Activated CD4-positive, alpha-beta memory T cell treated with anti-CD3 and anti-CD28 coated beads, Interleukin-2, amount 10 ng/mL, durations not matched to agents 7 days and 5 days (primary cell): ENCODE results near the gene SERPINA10. TPM values are rescaled to one million over a fixed set of nuclear protein-coding genes. Genes with fewer than 3 reads are reported as not detected.
"Not testable (repeated sequence)": the region's sequence is repeated elsewhere in the genome, so short reads cannot be mapped to it uniquely, and the experiment has no call there.

Experiments
- CTCF ChIA-PET: fragments of 350-600 bp; sonication (Branson Sonifier 250); formaldehyde crosslinking; loops from one replicate; lab custom pipeline; 2021; ENCODE audit warnings: antibody characterized with exemption, inconsistent platforms; lab: Charles Lee
- POLR2A ChIA-PET: fragments of 350-600 bp; sonication (Branson Sonifier 250); formaldehyde crosslinking; loops from one replicate; lab custom pipeline; 2021; ENCODE audit warnings: antibody characterized with exemption; lab: Charles Lee
- DNase-seq: peaks from one replicate; pipeline ENCODE4 v3.0.0-alpha.2; 2020
- H3K27ac Mint-ChIP-seq: one replicate; pipeline ENCODE4 v1.8.0; 2021; ENCODE audit warnings: mild to moderate bottlenecking, mixed read lengths
- H3K27me3 Mint-ChIP-seq: one replicate; pipeline ENCODE4 v1.8.0; 2021; ENCODE audit warnings: mixed read lengths
- H3K36me3 Mint-ChIP-seq: one replicate; pipeline ENCODE4 v1.8.0; 2021; ENCODE audit warnings: low read depth, mixed read lengths
- H3K4me1 Mint-ChIP-seq: one replicate; pipeline ENCODE4 v1.8.0; 2021; ENCODE audit warnings: mixed read lengths
- H3K4me3 Mint-ChIP-seq: one replicate; pipeline ENCODE4 v1.8.0; 2021; ENCODE audit warnings: mild to moderate bottlenecking, mixed read lengths
- H3K9me3 Mint-ChIP-seq: one replicate; pipeline ENCODE4 v1.8.0; 2021; ENCODE audit warnings: mixed read lengths
- total RNA-seq, 2 experiments: library from RNA; stranded (reverse); gene quantifications; one replicate each; pipeline ENCODE4 v1.2.3, GENCODE V29; 2021

Gene SERPINA10
- total RNA-seq, 2 experiments from 2014 or later: not detected

DNA sequence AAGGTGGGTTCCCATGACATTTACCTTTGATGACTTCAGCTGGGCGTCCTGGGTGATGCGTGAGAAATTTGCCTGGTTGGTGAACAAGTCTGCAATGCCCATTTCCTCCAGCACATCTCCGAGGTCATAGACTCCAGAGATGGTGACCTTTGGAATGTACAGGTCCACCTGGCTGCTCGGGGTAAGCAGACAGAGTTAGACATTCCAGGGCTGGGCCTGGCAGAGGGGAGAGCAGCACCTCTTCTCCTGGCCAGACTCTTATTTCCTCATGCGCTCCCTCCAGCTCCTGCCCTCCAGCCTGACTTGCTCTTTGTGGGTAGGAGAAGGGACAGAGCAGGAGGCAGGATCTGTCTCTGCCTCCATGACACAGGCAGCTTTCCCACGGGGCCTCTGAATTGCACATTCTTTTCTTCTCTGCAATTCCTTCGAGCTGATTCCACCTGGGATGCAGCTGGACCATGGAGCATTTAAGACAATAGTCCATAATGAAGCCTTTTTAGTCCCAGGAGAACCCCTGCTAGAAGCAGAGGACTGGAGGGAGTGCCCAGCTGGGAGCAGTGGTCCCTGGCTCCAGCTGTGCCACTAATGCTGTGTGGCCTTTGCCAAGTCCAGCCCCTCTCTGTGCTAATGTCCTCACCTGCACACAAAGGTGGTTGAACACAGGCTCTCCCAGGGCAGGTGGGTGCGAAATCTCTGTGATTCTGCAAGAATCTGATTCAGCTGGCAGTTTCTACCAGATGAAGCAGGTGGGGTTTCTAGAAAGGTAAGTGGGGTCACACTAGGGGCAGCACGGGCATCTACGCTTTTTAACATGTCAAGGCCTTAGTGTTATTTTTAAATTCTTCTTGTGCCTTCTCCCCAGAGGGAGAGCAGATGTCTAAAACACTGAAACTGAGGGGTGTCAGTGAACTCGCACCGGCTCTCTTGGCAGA is 13.2 kb upstream of the SERPINA10 start:
- ChIA-PET CTCF (interaction anchor here (1.0 kb wide), 1 partner anchor 270 kb away, joined by 3 read pairs; no protein-coding TSS in a partner anchor), POLR2A (no interaction called here)
- Mint-ChIP-seq H3K9me3 (peaks cover 12% of the 10 kb centered on the region), H3K4me1 (no peaks in the 10 kb centered on the region), H3K4me3 (no peak overlapping the region), H3K27me3 (no peaks in the 10 kb centered on the region), H3K36me3 (no peaks in the 10 kb centered on the region), H3K27ac (no peak overlapping the region)
- no peak for DNase-seq

GRCh38 chr14:94305620-94306019 is 12.6 kb upstream of the SERPINA10 start:
- Mint-ChIP-seq H3K36me3 (no peaks in the 10 kb centered on the region), H3K4me1 (no peaks in the 10 kb centered on the region), H3K27me3 (no peaks in the 10 kb centered on the region), H3K9me3 (peaks cover 12% of the 10 kb centered on the region), H3K4me3 (no peak overlapping the region), H3K27ac (no peak overlapping the region)
- no peak for DNase-seq
- ChIA-PET CTCF (interaction anchor here (1.0 kb wide), 1 partner anchor 270 kb away, joined by 3 read pairs; no protein-coding TSS in a partner anchor), POLR2A (no interaction called here)

GRCh38 chr14:94304243-94304642 is 11.2 kb upstream of the SERPINA10 start:
- Mint-ChIP-seq H3K4me3 (no peak overlapping the region), H3K4me1 (no peaks in the 10 kb centered on the region), H3K9me3 (peaks cover 14% of the 10 kb centered on the region), H3K36me3 (no peaks in the 10 kb centered on the region), H3K27ac (no peak overlapping the region), H3K27me3 (no peaks in the 10 kb centered on the region)
- POLR2A ChIA-PET: no interaction called here
- no peak for DNase-seq
- CTCF ChIA-PET: no interaction called here

DNA sequence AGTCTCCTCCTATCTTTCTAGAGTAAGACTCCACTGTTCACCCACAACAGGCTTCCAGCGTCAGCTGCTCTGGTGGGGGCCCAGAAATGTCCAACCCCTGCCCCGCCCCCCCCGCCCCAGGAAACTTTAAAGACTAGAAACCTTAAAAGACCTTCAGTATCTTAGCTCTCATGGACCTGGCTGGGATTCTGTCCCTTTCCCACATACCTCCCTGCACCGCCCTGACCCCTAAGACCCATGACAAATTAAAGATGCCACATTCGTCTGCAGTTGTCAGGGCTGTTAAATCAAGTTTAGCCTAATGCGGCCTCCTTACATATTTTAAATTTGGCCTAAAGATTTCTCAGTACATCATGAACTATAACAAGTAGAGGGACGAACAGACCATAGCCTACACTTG is 10.0 kb upstream of the SERPINA10 start:
- Mint-ChIP-seq H3K36me3 (no peaks in the 10 kb centered on the region), H3K27ac (no peak overlapping the region), H3K4me3 (no peak overlapping the region), H3K4me1 (no peaks in the 10 kb centered on the region), H3K27me3 (no peaks in the 10 kb centered on the region), H3K9me3 (peaks cover 8% of the 10 kb centered on the region)
- DNase-seq: no peak
- CTCF ChIA-PET: no interaction called here
- POLR2A ChIA-PET: no interaction called here

DNA sequence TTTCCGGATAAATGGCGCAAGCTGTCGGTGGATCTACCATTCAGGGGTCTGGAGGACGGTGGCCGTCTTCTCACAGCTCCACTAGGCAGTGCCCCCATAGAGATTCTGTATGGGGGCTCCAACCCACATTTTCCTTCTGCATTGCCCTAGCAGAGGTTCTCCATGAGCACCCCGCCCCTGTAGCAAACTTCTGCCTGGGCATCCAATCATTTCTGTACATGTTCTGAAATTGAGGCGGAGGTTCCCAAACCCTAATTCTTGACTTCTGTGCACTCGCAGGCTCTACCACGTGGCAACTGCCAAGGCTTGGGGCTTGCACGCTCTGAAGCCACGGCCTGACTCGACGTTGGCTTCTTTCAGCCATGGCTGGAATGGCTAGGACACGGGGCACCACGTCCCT is 5.1 kb upstream of the SERPINA10 start:
- Mint-ChIP-seq H3K4me1 (no peaks in the 10 kb centered on the region), H3K27ac (no peak overlapping the region), H3K4me3 (no peak overlapping the region), H3K36me3 (no peaks in the 10 kb centered on the region), H3K9me3 (peaks cover 3% of the 10 kb centered on the region), H3K27me3 (no peaks in the 10 kb centered on the region)
- CTCF ChIA-PET: no interaction called here
- DNase-seq: no peak
- POLR2A ChIA-PET: no interaction called here

- DNase-seq, H3K4me3 Mint-ChIP-seq, H3K9me3 Mint-ChIP-seq, H3K27me3 Mint-ChIP-seq, POLR2A ChIA-PET, H3K27ac Mint-ChIP-seq, CTCF ChIA-PET, H3K36me3 Mint-ChIP-seq, H3K4me1 Mint-ChIP-seq: not testable (repeated sequence)
Observed at GRCh38 chr14:94296181-94296545, 3.1 kb upstream of the SERPINA10 start.

- no peak overlapping the region for H3K27ac Mint-ChIP-seq
- CTCF ChIA-PET: no interaction called here
- no peak overlapping the region for H3K4me3 Mint-ChIP-seq
- no peaks in the 10 kb centered on the region for H3K27me3 Mint-ChIP-seq
- peaks cover 3% of the 10 kb centered on the region for H3K9me3 Mint-ChIP-seq
- DNase-seq: no peak
- no peaks in the 10 kb centered on the region for H3K36me3 Mint-ChIP-seq
- no peaks in the 10 kb centered on the region for H3K4me1 Mint-ChIP-seq
- POLR2A ChIA-PET: no interaction called here
Observed at GRCh38 chr14:94295360-94296180, 2.5 kb upstream of the SERPINA10 start.

GRCh38 chr14:94293578-94293924 is 483 bp upstream of the SERPINA10 start:
- no peak overlapping the region for H3K27ac Mint-ChIP-seq
- no peaks in the 10 kb centered on the region for H3K4me1 Mint-ChIP-seq
- ChIA-PET POLR2A (no interaction called here), CTCF (no interaction called here)
- H3K36me3 Mint-ChIP-seq: no peaks in the 10 kb centered on the region
- H3K4me3 Mint-ChIP-seq: no peak overlapping the region
- no peaks in the 10 kb centered on the region for H3K9me3 Mint-ChIP-seq
- no peak for DNase-seq
- no peaks in the 10 kb centered on the region for H3K27me3 Mint-ChIP-seq

DNA sequence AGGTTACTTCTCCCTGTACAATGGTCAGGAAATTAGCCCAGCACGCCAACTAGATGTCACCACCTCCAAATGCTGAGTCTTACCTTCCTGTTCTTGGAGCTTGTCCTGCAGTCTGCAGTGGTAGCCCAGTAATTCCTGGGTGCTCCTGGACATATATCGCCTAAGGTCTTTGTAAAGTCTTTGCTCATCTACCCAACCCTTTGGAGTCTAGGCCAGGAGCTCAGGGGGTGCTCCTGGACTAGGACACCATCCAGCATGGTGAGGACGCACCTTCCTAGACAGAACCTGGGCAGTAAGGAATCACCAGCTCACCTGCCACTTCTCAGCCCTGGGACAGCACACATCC is 569 bp downstream of the SERPINA10 start:
- Mint-ChIP-seq H3K4me3 (no peak overlapping the region), H3K27ac (no peak overlapping the region), H3K36me3 (no peaks in the 10 kb centered on the region), H3K27me3 (no peaks in the 10 kb centered on the region), H3K4me1 (peaks cover 4% of the 10 kb centered on the region), H3K9me3 (no peaks in the 10 kb centered on the region)
- no peak for DNase-seq
- CTCF ChIA-PET: no interaction called here
- POLR2A ChIA-PET: no interaction called here

- CTCF ChIA-PET: no interaction called here
- no peaks in the 10 kb centered on the region for H3K27me3 Mint-ChIP-seq
- H3K9me3 Mint-ChIP-seq: no peaks in the 10 kb centered on the region
- POLR2A ChIA-PET: no interaction called here
- DNase-seq: no peak
- H3K36me3 Mint-ChIP-seq: no peaks in the 10 kb centered on the region
- no peak overlapping the region for H3K27ac Mint-ChIP-seq
- no peak overlapping the region for H3K4me3 Mint-ChIP-seq
- peaks cover 8% of the 10 kb centered on the region for H3K4me1 Mint-ChIP-seq
Observed at GRCh38 chr14:94291906-94292525, 1.1 kb downstream of the SERPINA10 start.

GRCh38 chr14:94291159-94291905 is 1.7 kb downstream of the SERPINA10 start:
- POLR2A ChIA-PET: no interaction called here
- no peaks in the 10 kb centered on the region for H3K27me3 Mint-ChIP-seq
- no peaks in the 10 kb centered on the region for H3K9me3 Mint-ChIP-seq
- no peak for DNase-seq
- no peak overlapping the region for H3K4me3 Mint-ChIP-seq
- CTCF ChIA-PET: no interaction called here
- no peaks in the 10 kb centered on the region for H3K36me3 Mint-ChIP-seq
- H3K4me1 Mint-ChIP-seq: peaks cover 8% of the 10 kb centered on the region
- H3K27ac Mint-ChIP-seq: no peak overlapping the region

DNA sequence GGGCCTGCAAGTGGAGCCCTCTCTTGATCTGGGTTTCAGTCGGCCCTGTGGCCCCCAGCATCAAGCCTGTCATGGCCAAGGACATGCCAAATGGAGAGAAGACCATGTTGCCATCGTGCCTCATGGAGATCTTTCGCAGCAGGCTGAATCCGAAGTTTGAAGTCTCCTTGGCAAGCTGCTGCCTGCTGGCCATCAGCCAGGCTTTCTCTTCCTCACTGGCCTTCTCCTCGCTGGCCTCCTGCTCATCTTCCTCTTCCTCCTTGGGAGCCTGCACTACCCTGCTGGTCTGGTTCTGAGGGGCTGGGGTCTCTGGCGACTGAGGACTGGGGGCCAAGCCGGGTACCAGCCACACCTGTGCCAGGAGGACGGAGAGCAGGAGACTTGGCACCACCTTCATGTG is 2.9 kb downstream of the SERPINA10 start:
- Mint-ChIP-seq H3K9me3 (no peaks in the 10 kb centered on the region), H3K36me3 (no peaks in the 10 kb centered on the region)

More for the DNA sequence above, 2.9 kb downstream of the SERPINA10 start:
- Mint-ChIP-seq H3K27me3 (no peaks in the 10 kb centered on the region), H3K4me1 (peaks cover 8% of the 10 kb centered on the region), H3K4me3 (no peak overlapping the region), H3K27ac (no peak overlapping the region)
- ChIA-PET CTCF (no interaction called here), POLR2A (no interaction called here)
- DNase-seq: no peak
